Activated CD4-positive, alpha-beta memory T cell treated with anti-CD3 and anti-CD28 coated beads, Interleukin-2, amount 10 ng/mL, durations not matched to agents 7 days and 5 days (primary cell): ENCODE measurements around the gene ST6GALNAC3. TPM values are rescaled to one million over a fixed set of nuclear protein-coding genes. Genes with fewer than 3 reads are reported as not detected.

Source experiments
- CTCF ChIA-PET: fragments of 350-600 bp; sonication (Branson Sonifier 250); formaldehyde crosslinking; loops from one replicate; lab custom pipeline; 2021; ENCODE audit warnings: antibody characterized with exemption, inconsistent platforms; lab: Charles Lee
- POLR2A ChIA-PET: fragments of 350-600 bp; sonication (Branson Sonifier 250); formaldehyde crosslinking; loops from one replicate; lab custom pipeline; 2021; ENCODE audit warnings: antibody characterized with exemption; lab: Charles Lee
- DNase-seq: peaks from one replicate; pipeline ENCODE4 v3.0.0-alpha.2; 2020
- H3K27ac Mint-ChIP-seq: one replicate; pipeline ENCODE4 v1.8.0; 2021; ENCODE audit warnings: mild to moderate bottlenecking, mixed read lengths
- H3K27me3 Mint-ChIP-seq: one replicate; pipeline ENCODE4 v1.8.0; 2021; ENCODE audit warnings: mixed read lengths
- H3K36me3 Mint-ChIP-seq: one replicate; pipeline ENCODE4 v1.8.0; 2021; ENCODE audit warnings: low read depth, mixed read lengths
- H3K4me1 Mint-ChIP-seq: one replicate; pipeline ENCODE4 v1.8.0; 2021; ENCODE audit warnings: mixed read lengths
- H3K4me3 Mint-ChIP-seq: one replicate; pipeline ENCODE4 v1.8.0; 2021; ENCODE audit warnings: mild to moderate bottlenecking, mixed read lengths
- H3K9me3 Mint-ChIP-seq: one replicate; pipeline ENCODE4 v1.8.0; 2021; ENCODE audit warnings: mixed read lengths
- total RNA-seq, 2 experiments: library from RNA; stranded (reverse); gene quantifications; one replicate each; pipeline ENCODE4 v1.2.3, GENCODE V29; 2021

Gene ST6GALNAC3
- total RNA-seq, 2 experiments from 2014 or later = not detected

- CTCF ChIA-PET = no interaction called here
These were observed 211.1 kb downstream of the ST6GALNAC3 start for GRCh38 chr1:76285578-76286135.

GRCh38 chr1:76287917-76288316 is 213.4 kb downstream of the ST6GALNAC3 start:
- ChIA-PET POLR2A (no interaction called here), CTCF (no interaction called here)
- no peaks in the 10 kb centered on the region for H3K27me3 Mint-ChIP-seq
- no peak overlapping the region for H3K4me3 Mint-ChIP-seq
- H3K27ac Mint-ChIP-seq = no peak overlapping the region
- no peaks in the 10 kb centered on the region for H3K9me3 Mint-ChIP-seq
- no peaks in the 10 kb centered on the region for H3K36me3 Mint-ChIP-seq
- DNase-seq = no peak
- H3K4me1 Mint-ChIP-seq = peaks cover 49% of the 10 kb centered on the region

More at GRCh38 chr1:76285578-76286135, 211.1 kb downstream of the ST6GALNAC3 start:
- no peaks in the 10 kb centered on the region for H3K27me3 Mint-ChIP-seq
- no peaks in the 10 kb centered on the region for H3K9me3 Mint-ChIP-seq
- no peak for DNase-seq
- POLR2A ChIA-PET = no interaction called here
- H3K4me3 Mint-ChIP-seq = no peak overlapping the region
- no peak overlapping the region for H3K27ac Mint-ChIP-seq
- peaks cover 37% of the 10 kb centered on the region for H3K4me1 Mint-ChIP-seq
- H3K36me3 Mint-ChIP-seq = no peaks in the 10 kb centered on the region

- H3K4me1 Mint-ChIP-seq = peaks cover 59% of the 10 kb centered on the region
- H3K36me3 Mint-ChIP-seq = no peaks in the 10 kb centered on the region
- no peak overlapping the region for H3K27ac Mint-ChIP-seq
- no peak for DNase-seq
- no peaks in the 10 kb centered on the region for H3K27me3 Mint-ChIP-seq
- ChIA-PET CTCF (no interaction called here), POLR2A (no interaction called here)
- no peak overlapping the region for H3K4me3 Mint-ChIP-seq
- H3K9me3 Mint-ChIP-seq = no peaks in the 10 kb centered on the region
These were observed 214.4 kb downstream of the ST6GALNAC3 start for GRCh38 chr1:76288758-76289483.

GRCh38 chr1:76289692-76290091 is 215.1 kb downstream of the ST6GALNAC3 start:
- Mint-ChIP-seq H3K36me3 (no peaks in the 10 kb centered on the region), H3K4me1 (peaks cover 63% of the 10 kb centered on the region), H3K27ac (no peak overlapping the region), H3K9me3 (no peaks in the 10 kb centered on the region), H3K4me3 (no peak overlapping the region), H3K27me3 (no peaks in the 10 kb centered on the region)
- ChIA-PET CTCF (no interaction called here), POLR2A (no interaction called here)
- DNase-seq = no peak

GRCh38 chr1:76290271-76290670 is 215.7 kb downstream of the ST6GALNAC3 start:
- no peak overlapping the region for H3K27ac Mint-ChIP-seq
- H3K4me3 Mint-ChIP-seq = no peak overlapping the region
- H3K9me3 Mint-ChIP-seq = no peaks in the 10 kb centered on the region
- POLR2A ChIA-PET = no interaction called here
- H3K4me1 Mint-ChIP-seq = peaks cover 64% of the 10 kb centered on the region
- peaks cover under 1% of the 10 kb centered on the region for H3K27me3 Mint-ChIP-seq
- CTCF ChIA-PET = no interaction called here
- H3K36me3 Mint-ChIP-seq = no peaks in the 10 kb centered on the region
- no peak for DNase-seq

DNA sequence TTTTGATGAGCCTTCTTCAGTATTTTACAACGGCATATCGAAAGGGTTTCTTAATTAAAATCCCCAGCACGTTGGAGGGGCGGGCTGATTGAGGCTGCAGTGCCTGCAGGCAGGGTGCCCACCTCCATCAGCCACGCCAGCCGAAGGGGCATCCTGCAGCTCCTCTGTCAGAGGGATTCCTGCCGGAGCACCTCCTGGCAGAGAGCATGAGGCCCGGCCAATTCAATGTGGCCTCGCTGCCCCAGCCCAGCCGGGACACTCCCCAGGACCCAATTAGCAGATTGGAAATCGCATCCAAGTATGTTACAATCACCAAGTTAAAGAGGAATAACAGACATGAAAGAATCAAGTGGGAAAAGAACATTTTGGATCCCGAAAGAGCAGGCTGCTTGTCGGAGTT is 216.6 kb downstream of the ST6GALNAC3 start:
- Mint-ChIP-seq H3K27ac (no peak overlapping the region), H3K9me3 (no peaks in the 10 kb centered on the region), H3K4me3 (no peak overlapping the region), H3K27me3 (peaks cover 2% of the 10 kb centered on the region), H3K36me3 (no peaks in the 10 kb centered on the region), H3K4me1 (peaks cover 62% of the 10 kb centered on the region)
- ChIA-PET POLR2A (no interaction called here), CTCF (no interaction called here)
- no peak for DNase-seq

GRCh38 chr1:76291737-76292136 is 217.2 kb downstream of the ST6GALNAC3 start:
- Mint-ChIP-seq H3K9me3 (no peaks in the 10 kb centered on the region), H3K27me3 (peaks cover 4% of the 10 kb centered on the region), H3K4me3 (no peak overlapping the region), H3K36me3 (no peaks in the 10 kb centered on the region), H3K4me1 (peaks cover 64% of the 10 kb centered on the region), H3K27ac (no peak overlapping the region)
- DNase-seq = no peak
- ChIA-PET CTCF (no interaction called here), POLR2A (no interaction called here)

- H3K27ac Mint-ChIP-seq = no peak overlapping the region
- H3K36me3 Mint-ChIP-seq = no peaks in the 10 kb centered on the region
- ChIA-PET CTCF (no interaction called here), POLR2A (no interaction called here)
- no peak for DNase-seq
- no peak overlapping the region for H3K4me3 Mint-ChIP-seq
- H3K27me3 Mint-ChIP-seq = peaks cover 4% of the 10 kb centered on the region
- H3K9me3 Mint-ChIP-seq = no peaks in the 10 kb centered on the region
- H3K4me1 Mint-ChIP-seq = peaks cover 61% of the 10 kb centered on the region
These were observed 218.1 kb downstream of the ST6GALNAC3 start for GRCh38 chr1:76292418-76293184.

GRCh38 chr1:76293831-76294230 is 219.3 kb downstream of the ST6GALNAC3 start:
- H3K4me3 Mint-ChIP-seq = no peak overlapping the region
- peaks cover 4% of the 10 kb centered on the region for H3K27me3 Mint-ChIP-seq
- no peaks in the 10 kb centered on the region for H3K36me3 Mint-ChIP-seq
- no peak for DNase-seq
- H3K4me1 Mint-ChIP-seq = peaks cover 57% of the 10 kb centered on the region
- H3K27ac Mint-ChIP-seq = peak overlapping the region; percentile 18
- no peaks in the 10 kb centered on the region for H3K9me3 Mint-ChIP-seq
- ChIA-PET CTCF (interaction anchor here (1.4 kb wide), 1 partner anchor 139 kb away, joined by 9 read pairs; no protein-coding TSS in a partner anchor), POLR2A (interaction anchor here (1.6 kb wide), 1 partner anchor 23 kb away, joined by 5 read pairs; no protein-coding TSS in a partner anchor)

DNA sequence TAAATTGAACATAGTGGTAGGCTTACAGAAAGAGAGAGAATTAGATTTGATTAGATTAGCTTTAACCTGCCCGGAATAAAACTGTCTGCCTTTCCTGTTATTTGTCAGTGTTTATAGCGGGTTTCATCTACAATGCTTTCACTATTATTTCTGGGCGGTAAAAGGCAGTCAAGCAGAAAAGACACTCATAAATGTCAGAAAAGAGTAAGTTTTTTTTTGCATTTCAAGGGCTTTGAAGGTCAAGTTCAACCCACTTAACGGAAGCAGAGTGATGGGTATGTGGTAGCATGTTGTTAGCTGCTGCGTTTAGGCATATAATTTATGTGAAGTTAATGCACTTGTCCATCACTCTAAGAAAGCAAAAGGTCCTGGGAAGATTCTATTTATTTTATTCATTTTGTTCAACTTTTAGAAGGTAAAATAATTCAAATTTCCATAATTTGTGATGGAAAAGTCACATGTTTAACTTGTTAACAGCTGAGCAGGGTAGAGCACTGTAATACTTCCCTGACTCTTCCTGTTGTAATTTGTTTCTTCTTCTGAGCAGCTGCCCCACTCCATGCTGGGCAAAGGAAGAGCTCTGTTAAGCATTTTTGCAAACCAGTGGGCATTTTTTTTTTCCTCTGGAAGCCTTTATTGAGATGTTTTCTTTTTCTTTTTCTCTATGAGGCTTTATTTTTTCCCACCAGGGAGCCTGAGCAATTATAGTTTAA is 220.1 kb downstream of the ST6GALNAC3 start:
- peaks cover 52% of the 10 kb centered on the region for H3K4me1 Mint-ChIP-seq
- POLR2A ChIA-PET = interaction anchor here (0.8 to 1.6 kb wide), 4 partner anchors 10 to 26 kb away, joined by 3 to 9 read pairs (median 4); no protein-coding TSS in a partner anchor
- H3K27ac Mint-ChIP-seq = peak overlapping the region; percentile 65
- no peaks in the 10 kb centered on the region for H3K36me3 Mint-ChIP-seq
- no peak for DNase-seq
- H3K4me3 Mint-ChIP-seq = peak overlapping the region; percentile 54
- H3K27me3 Mint-ChIP-seq = peaks cover 4% of the 10 kb centered on the region
- CTCF ChIA-PET = interaction anchor here (1.4 kb wide), 1 partner anchor 140 kb away, joined by 9 read pairs; no protein-coding TSS in a partner anchor
- no peaks in the 10 kb centered on the region for H3K9me3 Mint-ChIP-seq

GRCh38 chr1:76298399-76298798 is 223.9 kb downstream of the ST6GALNAC3 start:
- H3K36me3 Mint-ChIP-seq = no peaks in the 10 kb centered on the region
- H3K27me3 Mint-ChIP-seq = peaks cover 4% of the 10 kb centered on the region
- POLR2A ChIA-PET = no interaction called here
- no peak overlapping the region for H3K4me3 Mint-ChIP-seq
- peaks cover 32% of the 10 kb centered on the region for H3K4me1 Mint-ChIP-seq
- H3K9me3 Mint-ChIP-seq = no peaks in the 10 kb centered on the region
- DNase-seq = no peak
- no peak overlapping the region for H3K27ac Mint-ChIP-seq
- CTCF ChIA-PET = no interaction called here

DNA sequence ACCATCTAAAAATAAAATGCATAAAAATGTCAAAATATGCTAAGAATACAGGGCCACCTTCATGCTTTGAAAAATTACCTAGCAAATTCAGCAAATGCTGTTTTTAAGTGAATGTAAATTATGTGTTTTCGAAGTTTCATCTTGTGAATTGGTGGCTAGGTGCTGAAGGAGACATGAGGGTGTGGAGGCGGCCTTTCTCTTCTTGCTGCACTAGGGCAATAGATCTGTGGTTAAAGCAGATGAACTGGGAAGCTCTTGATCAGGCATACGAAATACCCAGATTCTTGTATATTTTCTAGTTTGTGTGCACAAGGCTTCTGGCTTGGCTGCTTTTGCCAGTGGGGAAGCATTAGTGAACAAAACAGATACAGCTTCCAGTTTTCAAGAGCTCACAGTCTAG is 224.5 kb downstream of the ST6GALNAC3 start:
- no peak for DNase-seq
- Mint-ChIP-seq H3K4me3 (no peak overlapping the region), H3K27ac (no peak overlapping the region), H3K36me3 (no peaks in the 10 kb centered on the region), H3K4me1 (peaks cover 26% of the 10 kb centered on the region), H3K27me3 (peaks cover 4% of the 10 kb centered on the region), H3K9me3 (no peaks in the 10 kb centered on the region)
- ChIA-PET CTCF (no interaction called here), POLR2A (no interaction called here)

GRCh38 chr1:76300556-76300955 is 226.0 kb downstream of the ST6GALNAC3 start:
- Mint-ChIP-seq H3K27ac (no peak overlapping the region), H3K4me3 (no peak overlapping the region), H3K36me3 (no peaks in the 10 kb centered on the region), H3K9me3 (no peaks in the 10 kb centered on the region), H3K27me3 (peaks cover 2% of the 10 kb centered on the region), H3K4me1 (peaks cover 12% of the 10 kb centered on the region)
- ChIA-PET POLR2A (no interaction called here), CTCF (no interaction called here)
- no peak for DNase-seq
